HFFc6 (cell line): ENCODE results near the gene MAN1B1. TPM values are rescaled to one million over a fixed set of nuclear protein-coding genes. Genes with fewer than 3 reads are reported as not detected.

ENCODE experiments used
- DNase-seq: peaks from one replicate; pipeline ENCODE4 v3.0.0-alpha.2; 2018
- H3K27ac Mint-ChIP-seq: 2 replicates; pipeline ENCODE4 v1.8.0; 2020; ENCODE audit warnings: mild to moderate bottlenecking, mixed read lengths
- H3K27me3 Mint-ChIP-seq: 2 replicates; pipeline ENCODE4 v1.8.0; 2021; ENCODE audit warnings: mild to moderate bottlenecking, moderate library complexity, mixed read lengths; ENCODE audit not compliant: insufficient read depth
- H3K36me3 Mint-ChIP-seq: 2 replicates; pipeline ENCODE4 v1.8.0; 2021; ENCODE audit warnings: low read depth, mixed read lengths
- H3K4me1 Mint-ChIP-seq: 2 replicates; pipeline ENCODE4 v1.8.0; 2020; ENCODE audit warnings: low read depth, mixed read lengths
- H3K4me3 Mint-ChIP-seq: 2 replicates; pipeline ENCODE4 v1.8.0; 2020; ENCODE audit warnings: mild to moderate bottlenecking, moderate library complexity, mixed read lengths
- H3K9me3 Mint-ChIP-seq: 2 replicates; pipeline ENCODE4 v1.8.0; 2020; ENCODE audit warnings: mild to moderate bottlenecking, mixed read lengths
- total RNA-seq, 6 experiments: library from RNA; stranded (reverse); fragmentation: NEBNext Ultra II Directional; extraction: Animal tissue kit (Norgen Biotek cat#: 25700); gene quantifications; 2 replicates in 1 of 6; 3 replicates in 5 of 6; pipeline ENCODE4 v1.2.3, GENCODE V29; 2021
- TF ChIP-seq, protein P1 (sequence below): fragments of 200-600 bp; sonication (generic); IDR thresholded peaks from 2 replicates; pipeline ENCODE4 v1.5.0; 2021; ENCODE audit warnings: antibody characterized with exemption, mild to moderate bottlenecking

MAN1B1 gene
- total RNA-seq, 6 experiments from 2014 or later, result 70.1 to 90.2 (median 77.6) TPM

DNA sequence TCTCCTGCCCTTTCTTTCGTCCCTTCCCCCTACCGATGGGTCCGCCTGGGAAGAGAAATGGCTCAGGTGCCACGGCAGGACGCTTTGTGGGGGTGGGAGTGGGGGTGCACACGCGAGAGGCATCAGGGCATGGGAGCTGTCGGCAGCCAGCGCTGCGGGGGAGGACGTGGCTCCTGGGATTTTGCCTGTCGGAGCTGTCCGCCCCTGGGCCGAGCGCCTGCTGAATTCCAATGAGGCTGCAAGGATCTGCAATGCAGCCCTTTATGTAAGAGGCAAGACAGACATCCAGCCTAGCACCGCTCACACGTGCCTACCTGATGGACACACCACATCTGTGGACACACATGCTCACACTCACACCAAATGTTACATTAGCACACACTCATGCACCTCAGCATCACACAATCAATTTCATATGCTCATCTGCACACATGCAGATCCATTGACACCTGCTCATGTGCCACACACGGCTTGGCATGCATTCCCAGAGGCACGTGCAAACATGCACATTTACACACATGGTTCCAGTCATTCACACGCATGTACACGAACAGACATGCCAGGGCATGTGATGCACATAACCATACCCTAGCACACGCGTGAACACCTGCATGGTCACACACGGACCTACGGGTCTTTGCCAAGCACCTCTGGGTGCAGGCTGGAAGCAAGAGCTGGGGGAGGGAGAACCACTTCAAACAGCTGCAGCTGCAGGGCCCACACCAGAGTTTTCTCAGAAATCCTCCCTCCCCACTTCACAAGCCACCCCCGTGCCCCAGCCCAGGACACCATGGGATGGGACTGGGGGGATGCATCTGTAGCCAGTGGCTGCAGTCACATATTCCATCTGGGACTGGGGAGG is 53.6 kb downstream of the MAN1B1 start:
- Mint-ChIP-seq H3K36me3 (no peaks in the 10 kb centered on the region), H3K4me1 (no peaks in the 10 kb centered on the region), H3K4me3 (no peak overlapping the region), H3K27me3 (peaks cover 31% of the 10 kb centered on the region), H3K9me3 (no peaks in the 10 kb centered on the region), H3K27ac (no peak overlapping the region)
- TF ChIP-seq, protein P1, sequence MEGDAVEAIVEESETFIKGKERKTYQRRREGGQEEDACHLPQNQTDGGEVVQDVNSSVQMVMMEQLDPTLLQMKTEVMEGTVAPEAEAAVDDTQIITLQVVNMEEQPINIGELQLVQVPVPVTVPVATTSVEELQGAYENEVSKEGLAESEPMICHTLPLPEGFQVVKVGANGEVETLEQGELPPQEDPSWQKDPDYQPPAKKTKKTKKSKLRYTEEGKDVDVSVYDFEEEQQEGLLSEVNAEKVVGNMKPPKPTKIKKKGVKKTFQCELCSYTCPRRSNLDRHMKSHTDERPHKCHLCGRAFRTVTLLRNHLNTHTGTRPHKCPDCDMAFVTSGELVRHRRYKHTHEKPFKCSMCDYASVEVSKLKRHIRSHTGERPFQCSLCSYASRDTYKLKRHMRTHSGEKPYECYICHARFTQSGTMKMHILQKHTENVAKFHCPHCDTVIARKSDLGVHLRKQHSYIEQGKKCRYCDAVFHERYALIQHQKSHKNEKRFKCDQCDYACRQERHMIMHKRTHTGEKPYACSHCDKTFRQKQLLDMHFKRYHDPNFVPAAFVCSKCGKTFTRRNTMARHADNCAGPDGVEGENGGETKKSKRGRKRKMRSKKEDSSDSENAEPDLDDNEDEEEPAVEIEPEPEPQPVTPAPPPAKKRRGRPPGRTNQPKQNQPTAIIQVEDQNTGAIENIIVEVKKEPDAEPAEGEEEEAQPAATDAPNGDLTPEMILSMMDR, result no peak
- DNase-seq, result no peak

DNA sequence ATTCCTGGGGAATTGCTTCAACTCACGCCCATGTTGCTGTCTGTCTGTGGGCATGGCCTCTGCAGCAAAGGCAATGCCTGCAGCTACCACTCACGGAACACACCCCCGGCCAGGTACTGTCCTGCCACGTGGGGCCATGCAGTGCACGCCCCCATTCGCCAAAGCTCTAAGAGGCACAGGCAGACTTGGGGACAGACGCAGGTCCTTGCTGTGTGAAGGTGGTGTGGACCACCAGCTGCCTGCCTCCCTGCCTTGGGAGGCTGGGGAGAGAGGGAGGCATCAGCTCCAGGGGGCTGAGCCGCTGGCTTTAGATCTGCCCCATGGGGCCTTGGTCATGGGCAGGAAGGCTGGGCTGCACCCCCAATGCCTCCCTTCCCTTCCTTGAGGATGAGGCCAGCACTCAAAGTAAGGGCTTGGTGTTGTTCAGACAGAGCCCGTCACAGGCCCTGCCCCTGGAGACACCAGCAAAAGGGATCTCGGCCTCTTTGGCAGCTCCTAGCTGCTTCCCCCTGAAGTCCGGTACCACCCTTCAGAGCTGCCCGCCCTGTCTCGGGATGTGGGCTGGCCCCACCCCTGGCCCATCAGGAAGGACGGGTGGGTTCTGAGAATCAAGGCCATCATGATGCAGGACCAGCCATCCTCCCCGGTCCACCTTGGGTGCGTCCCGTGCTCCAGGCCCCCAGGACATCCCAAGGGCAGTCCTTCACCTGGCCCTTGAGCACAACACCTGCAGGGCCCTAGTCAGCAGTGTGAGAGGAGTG is 54.4 kb downstream of the MAN1B1 start:
- Mint-ChIP-seq H3K4me3 (no peak overlapping the region), H3K27ac (no peak overlapping the region), H3K9me3 (no peaks in the 10 kb centered on the region), H3K27me3 (peaks cover 31% of the 10 kb centered on the region), H3K4me1 (no peaks in the 10 kb centered on the region), H3K36me3 (no peaks in the 10 kb centered on the region)
- TF ChIP-seq, protein P1, result no peak
- DNase-seq, result no peak

DNA sequence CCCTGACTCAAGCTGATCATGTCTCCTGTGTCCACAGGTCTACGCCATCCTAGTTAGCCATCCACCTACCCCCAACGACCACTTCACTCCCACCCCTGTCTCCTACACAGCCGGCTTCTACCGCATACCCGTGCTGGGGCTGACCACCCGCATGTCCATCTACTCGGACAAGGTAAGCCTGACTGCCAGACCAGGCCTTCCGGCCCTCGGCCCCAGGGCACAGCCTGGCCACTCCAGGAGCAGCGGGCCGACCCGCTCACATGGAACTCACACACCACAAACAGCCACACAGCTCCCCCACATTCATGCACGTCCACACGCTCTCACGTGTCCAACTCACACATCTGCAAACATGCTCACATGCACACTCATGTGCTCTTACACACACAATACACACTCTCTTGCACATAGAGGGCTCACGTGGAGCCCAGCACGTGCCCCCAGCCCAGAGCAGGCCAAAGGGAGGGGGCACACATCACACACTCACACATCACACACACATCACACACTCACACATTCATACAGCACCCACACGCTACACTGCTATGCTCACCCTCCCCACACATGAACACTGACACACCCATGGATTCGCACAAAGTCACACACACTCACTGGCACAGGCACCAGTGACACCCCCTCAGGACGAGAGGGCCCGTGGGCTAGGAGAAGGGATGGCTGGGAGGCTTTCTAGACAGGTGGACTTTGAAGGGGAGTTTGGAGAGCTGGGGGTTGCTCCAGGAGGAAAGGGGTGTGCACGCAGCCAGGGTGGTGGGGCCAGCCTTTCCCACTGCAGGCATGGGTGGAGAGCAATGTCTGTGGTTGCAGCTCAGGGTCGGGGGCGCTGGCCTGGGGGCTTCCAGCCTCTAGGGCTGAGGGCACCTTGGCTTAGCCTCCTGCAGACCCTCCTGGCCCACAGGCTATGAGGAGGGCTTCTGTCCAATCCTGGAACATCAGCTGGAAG is 55.5 kb downstream of the MAN1B1 start:
- Mint-ChIP-seq H3K27me3 (peaks cover 31% of the 10 kb centered on the region), H3K4me3 (no peak overlapping the region), H3K36me3 (no peaks in the 10 kb centered on the region), H3K4me1 (no peaks in the 10 kb centered on the region), H3K27ac (no peak overlapping the region), H3K9me3 (no peaks in the 10 kb centered on the region)
- no peak for DNase-seq
- TF ChIP-seq, protein P1, result no peak

DNA sequence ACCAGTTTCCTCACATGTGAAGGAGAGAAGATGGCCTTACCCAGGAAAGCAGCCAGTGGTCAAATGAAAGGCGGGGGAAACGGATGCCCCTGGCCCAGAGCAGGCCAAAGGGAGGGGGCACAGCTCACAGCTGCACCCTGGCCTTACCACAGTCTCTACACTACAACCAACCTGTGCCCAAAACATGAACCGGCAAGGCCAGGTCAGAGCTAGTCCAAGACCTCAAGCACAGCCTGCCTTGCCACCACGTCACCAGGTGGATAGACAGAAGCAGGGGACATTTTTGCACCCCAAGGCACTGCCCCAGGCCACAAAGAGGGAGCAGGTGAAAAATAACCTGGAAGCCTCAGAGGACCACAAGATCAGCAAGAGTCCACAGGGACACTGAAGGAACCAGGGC is 56.7 kb downstream of the MAN1B1 start:
- H3K36me3 Mint-ChIP-seq, result no peaks in the 10 kb centered on the region
- H3K27ac Mint-ChIP-seq, result no peak overlapping the region
- H3K27me3 Mint-ChIP-seq, result peaks cover 24% of the 10 kb centered on the region
- DNase-seq, result no peak
- no peaks in the 10 kb centered on the region for H3K9me3 Mint-ChIP-seq
- H3K4me3 Mint-ChIP-seq, result no peak overlapping the region
- H3K4me1 Mint-ChIP-seq, result no peaks in the 10 kb centered on the region
- TF ChIP-seq, protein P1, result no peak
